Stimulated activated CD8-positive, alpha-beta memory T cell treated with anti-CD3 and anti-CD28 coated beads, Interleukin-4, amount 100 ng/mL, for 1 hour (primary cell): ENCODE results near the gene CNPY2.
"Not testable (repeated sequence)": the region's sequence is repeated elsewhere in the genome, so short reads cannot be mapped to it uniquely, and the experiment has no call there.

Experiments
- DNase-seq, 2 donors: peaks; one replicate each; pipeline ENCODE4 v3.0.0-alpha.2; 2020; ENCODE audit warnings: low read depth in 2 of 2, low spot score in 1 of 2

The CNPY2 gene

DNA sequence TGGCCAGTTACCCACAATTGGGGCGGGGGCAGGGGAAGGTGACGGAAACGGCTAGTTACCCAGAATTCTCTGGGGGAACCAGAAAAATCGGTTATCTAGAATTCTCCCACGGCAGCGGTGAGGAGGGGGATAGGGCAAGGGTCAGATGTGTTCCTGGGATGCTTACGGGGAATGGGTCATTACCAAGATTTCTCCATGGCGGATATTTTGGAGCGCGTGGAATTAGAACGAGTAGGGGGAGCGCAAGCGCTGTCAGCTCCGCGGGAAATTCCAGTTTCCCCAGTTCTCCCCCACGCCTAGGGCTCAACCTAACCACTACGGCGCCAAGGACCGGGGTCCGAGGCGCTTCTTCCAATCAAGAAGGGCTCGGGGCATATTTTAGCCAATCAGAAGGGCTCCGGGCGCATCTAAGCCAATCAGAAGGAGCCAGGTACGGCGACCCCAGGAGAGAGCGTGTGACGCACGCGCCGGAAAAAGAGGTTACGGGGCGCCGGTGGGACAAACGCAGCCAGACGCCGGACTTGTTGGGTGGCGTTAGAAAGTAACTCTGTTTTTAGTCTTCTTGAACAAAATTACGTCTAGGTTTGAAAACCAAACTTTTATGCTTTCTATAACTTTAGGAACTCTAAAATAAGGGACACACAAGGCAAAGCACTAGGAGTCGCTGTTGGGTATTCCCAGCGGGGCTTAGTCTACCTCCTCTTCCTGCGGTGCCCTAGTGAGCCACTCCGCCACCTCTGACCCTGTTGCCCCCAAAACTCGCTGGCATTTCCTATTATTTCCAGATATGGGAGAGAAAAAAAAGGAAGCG, 18.1 kb upstream of the CNPY2 start, which contains the start of gene PAN2:
Gene PAN2 (minus strand): TSS at position 322 of the 811 bp plus-strand sequence. CDS start 906 bp downstream, outside the sequence.
- DNase-seq: peak; percentile 66 to 89

GRCh38 chr12:56333197-56333678, 17.4 kb upstream of the CNPY2 start:
- no peak for DNase-seq

DNA sequence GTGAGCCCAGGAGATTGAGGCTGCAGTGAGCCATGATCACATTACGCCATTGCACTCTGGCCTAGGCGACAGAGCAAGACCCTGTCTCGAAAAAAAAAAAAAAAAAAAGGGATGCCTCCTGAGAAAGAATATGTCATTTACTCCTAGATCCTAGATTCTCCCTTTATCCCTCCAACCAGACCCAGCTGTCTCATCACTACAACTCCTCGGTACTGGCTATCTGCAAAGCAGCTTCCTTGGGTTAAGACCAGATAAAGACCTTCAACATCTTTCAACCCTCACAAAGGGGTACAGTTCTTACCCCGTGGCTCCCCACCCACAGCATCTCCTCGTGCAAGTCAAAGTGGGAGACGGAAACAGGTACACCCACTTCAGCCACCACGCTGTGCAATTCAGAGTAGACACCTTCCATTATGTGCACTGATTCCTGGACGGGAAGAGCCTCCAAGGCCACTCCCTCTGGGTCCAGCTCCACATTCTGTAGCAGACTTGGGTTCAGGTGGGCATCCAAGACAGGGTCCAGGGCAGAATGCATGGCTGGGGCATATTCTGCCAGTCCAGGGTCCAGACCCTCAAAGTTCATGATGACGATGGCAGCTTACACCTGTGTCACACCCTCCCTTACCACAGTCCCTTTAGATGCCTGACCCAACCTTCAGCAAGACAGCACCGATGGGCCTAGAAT, 16.9 kb upstream of the CNPY2 start:
- no peak for DNase-seq

GRCh38 chr12:56330936-56331490, 15.2 kb upstream of the CNPY2 start:
- no peak for DNase-seq

- DNase-seq: no peak
These were observed 10.7 kb upstream of the CNPY2 start for GRCh38 chr12:56326533-56326932.

DNA sequence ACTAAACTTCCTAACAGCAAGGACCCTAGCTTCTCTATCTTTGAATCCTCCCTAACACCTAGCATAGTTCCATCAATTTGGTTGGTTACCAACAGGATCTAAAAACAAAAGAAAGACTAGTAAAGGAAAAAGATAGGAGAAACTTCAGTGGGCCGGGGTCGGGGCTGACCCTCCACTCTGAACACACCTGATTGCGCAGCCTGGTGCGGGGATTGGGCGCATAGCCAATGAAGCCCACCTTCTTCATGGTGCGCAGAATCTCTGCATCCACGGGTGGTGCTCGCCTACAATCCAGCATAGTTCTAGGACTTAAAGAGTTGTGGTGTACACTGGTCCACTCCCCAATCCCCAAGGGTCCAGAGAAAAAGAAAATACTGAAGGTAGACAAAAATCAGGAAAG, 10.3 kb upstream of the CNPY2 start:
- DNase-seq: no peak

DNA sequence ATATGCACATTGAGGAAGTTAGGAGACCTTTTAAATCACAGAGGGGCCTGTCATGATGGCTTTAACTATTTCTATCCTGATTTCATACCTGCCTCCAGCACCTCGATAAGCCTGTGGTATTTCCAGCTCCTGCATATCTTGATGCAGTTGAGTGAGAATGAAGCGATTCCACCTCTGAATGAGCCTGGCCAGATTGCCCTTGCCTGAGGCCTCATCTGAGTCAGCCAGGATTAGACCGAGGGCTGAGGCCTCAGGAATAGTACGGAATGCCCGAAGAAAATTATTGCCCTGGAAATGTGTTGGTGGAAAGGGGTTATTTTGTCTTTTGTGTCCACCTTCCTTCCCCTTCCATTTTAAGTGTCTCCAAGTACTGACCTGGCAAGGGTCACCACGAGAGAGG, 8.4 kb upstream of the CNPY2 start:
- no peak for DNase-seq

DNA sequence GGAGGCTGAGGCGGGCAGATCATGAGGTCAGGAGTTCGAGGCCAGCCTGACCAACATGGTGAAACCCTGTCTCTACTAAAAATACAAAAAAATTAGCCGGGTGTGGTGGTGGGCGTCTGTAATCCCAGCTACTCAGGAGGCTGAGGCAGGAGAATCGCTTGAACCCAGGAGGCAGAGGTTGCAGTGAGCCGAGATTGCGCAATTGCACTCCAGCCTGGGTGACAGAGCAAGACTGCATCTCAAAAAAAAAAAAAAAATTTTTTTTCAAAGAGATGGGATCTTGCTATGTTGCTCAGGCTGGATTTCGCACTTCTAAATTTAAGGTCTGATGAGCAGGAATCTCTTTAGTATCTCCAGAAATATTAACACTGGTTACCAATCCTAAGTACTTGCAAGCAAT, 5.8 kb upstream of the CNPY2 start:
- DNase-seq: not testable (repeated sequence)

GRCh38 chr12:56321027-56321426, 5.2 kb upstream of the CNPY2 start:
- DNase-seq: no peak

GRCh38 chr12:56317675-56318074, 1.9 kb upstream of the CNPY2 start:
- no peak for DNase-seq

- DNase-seq: no peak
These were observed 553 bp downstream of the CNPY2 start for GRCh38 chr12:56315249-56315621.

- DNase-seq: no peak
These were observed 4.8 kb downstream of the CNPY2 start for GRCh38 chr12:56311003-56311402.

DNA sequence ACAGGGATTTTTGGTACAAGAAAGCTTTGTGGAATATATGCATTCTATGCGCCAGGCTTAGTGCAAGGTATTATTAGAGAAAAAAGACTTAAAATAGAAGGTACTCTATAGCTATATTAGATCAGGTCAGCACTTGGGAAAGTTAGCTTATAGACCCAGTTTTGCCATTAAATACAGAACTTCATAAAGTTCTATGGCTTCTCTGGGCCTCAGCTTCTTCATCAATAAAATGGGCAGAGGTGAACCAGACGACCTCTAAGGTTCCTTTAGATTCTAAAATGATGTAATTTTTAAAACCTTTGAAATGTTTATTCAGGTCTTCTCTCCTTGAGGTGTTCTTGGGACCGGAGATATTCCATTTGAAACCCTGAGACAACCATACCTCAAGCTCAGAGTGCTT, 7.1 kb downstream of the CNPY2 start:
- DNase-seq: no peak

DNA sequence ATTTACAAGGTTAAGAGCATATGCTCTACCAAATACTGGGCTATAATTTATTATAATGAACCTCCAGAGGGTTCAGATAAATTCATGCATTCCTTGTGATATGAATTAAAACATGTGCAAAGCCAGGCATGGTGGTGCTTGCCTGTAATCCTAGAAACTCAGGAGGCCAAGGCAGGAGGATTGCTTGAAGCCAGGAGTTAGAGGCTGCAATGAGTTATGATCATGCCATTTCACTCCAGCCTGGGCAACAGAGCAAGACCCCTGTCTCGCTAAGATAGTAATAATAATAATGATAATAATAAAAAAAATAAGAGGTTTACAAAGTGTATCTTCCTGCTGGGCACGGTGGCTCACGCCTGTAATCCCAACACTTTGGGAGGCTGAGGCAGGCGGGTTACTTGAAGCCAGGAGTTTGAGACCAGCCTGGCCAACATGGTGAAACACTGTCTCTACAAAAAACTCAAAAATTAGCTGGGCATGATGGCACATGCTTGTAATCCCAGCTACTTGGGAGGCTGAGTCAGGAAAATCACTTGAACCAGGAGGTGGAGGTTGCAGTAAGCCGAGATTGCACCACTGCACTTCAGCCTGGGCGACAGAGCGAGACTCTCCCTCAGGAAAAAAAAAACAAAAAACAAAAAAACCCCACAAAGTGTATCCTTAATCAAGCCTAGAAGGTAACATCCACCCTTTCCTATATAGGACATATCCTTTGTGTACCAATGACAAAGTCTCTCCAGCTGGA, 8.4 kb downstream of the CNPY2 start:
- DNase-seq: no peak

GRCh38 chr12:56304872-56305590, 10.8 kb downstream of the CNPY2 start:
- DNase-seq: no peak

DNA sequence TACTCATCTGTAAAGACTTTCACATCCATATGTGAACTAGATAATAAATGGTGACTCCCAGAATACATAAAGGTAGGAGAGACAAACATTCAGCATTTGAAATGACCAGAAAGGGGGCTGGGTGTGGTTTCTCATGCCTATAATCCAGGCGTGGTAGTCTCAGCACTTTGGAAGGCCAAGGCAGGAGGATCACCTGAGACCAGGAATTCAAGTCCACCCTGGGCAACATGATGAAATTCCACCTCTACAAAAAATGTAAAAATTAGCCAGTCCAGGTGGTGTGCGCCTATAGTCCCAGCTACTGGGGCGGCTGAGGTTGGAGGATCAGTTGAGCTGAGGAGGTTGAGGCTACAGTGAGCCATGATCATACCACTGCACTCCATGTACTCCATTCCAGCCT, 11.5 kb downstream of the CNPY2 start:
- DNase-seq: no peak

DNA sequence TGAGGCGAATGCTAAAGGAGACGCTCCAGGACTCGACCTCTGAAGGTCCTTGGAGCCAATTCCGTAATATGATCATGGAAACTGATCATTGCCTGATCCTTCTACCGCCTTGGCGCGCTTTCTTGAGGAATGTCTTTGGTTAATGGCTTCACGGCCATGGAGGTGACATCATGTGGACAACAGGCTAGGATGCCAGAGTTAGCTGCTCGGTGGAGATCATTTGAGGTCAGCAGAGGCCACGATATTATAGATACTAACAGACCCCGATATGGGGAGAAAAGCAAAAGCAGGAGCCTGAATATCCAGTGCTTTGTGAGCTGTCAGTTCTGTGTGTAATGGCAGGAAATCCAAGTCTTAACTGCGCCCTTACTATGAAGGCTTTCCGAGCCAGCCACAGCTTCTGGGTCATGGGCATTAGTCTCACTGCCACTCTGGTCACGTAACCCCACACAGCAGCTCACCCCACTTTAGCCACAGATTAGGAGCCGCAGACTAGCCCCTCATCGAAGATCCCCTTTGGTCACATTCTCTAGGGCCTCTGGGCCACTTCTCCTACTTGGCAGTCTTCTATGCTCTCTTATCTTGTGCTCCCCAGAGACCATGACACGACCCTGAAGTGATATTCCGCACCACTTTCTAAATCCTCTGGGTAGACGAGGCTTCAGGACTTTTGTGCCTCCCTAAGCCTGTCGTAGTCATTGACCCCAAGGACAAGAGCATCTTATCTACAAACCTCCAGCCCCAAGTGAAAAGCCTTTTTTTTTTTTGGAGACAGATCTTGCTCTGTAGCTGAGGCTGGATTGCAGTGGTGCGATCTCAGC, 14.9 kb downstream of the CNPY2 start:
- no peak for DNase-seq

DNA sequence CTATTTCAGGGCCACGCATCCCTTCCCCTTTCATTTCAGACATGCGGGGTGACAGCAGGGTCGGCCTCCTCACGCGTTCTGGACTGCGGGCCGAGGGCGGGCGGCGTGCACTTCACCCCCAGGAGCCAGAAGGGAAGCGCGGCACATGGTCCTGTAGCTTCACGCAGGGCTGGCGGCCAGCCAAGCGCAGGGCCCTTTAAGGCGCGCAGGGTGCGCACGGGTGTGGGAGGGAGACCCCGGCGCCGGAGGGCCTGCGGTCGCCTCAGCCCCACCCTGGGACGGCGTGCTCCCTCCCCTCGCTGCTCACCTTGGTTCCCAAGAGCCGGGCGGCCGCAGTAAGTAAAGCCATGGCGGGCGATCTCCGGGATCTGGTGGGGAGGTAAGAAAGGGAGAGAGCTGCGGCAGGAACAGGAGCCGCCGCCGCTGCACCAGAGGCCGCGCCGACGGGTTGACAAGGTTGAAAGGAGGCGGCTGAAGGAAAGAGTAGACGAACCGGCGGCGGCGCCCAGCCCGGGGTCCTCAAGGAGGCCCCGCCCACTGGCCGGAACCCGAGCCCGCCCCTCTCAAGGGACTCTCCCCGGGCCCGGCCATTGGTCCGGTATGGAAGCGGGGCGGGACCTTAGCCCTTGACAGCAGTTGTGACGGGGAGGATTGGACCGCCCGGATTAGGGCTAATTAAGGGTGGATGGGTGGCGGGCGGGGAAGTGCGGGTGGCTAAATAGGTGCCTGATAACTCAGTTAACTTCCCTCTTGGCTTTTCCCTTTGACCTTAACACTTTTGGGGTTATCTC, 15.7 kb downstream of the CNPY2 start, which contains the start of gene CS:
Gene CS (minus strand): TSS at position 478 of the 791 bp plus-strand sequence. CDS start 129 bp downstream, at position 349.
- peak; percentile 93 to 96 for DNase-seq

- DNase-seq: no peak
These were observed 16.4 kb downstream of the CNPY2 start for GRCh38 chr12:56299308-56299852.
